ENCODE measurements around the gene ATP2C2. TPM values are rescaled to one million over a fixed set of nuclear protein-coding genes. Genes with fewer than 3 reads are reported as not detected.
A peak's percentile ranks its signal among the peaks of the same experiment; 100 is the strongest.
"Not testable (repeated sequence)": the region's sequence is repeated elsewhere in the genome, so short reads cannot be mapped to it uniquely, and the experiment has no call there.

ATP2C2 gene
- total RNA-seq, 1 donor from 2014 or later = not detected

DNA sequence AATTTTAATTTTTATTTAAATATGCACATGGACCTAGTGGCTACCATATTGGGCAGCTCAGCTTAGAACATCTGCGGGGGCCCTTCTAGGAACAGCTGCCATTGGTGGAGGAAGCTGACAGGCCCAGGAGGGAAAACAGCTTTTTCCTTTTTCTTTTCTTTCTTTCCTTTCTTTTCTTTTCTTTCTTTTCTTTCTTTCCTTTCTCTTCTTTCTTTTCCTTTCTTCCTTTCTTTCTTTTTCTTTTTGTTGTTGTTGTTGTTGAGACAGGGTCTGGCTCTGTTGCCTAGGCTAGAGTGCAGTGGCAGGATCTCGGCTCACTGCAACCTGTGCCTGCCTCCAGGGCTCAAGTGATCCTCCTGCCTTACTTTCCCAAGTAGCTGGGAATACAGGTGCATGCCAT lies 43.4 kb downstream of the ATP2C2 start:
- intact Hi-C loops (cut with DNase I) = no loop called here
- peak; percentile 15 for DNase-seq (ENCODE audit: low spot score)

DNA sequence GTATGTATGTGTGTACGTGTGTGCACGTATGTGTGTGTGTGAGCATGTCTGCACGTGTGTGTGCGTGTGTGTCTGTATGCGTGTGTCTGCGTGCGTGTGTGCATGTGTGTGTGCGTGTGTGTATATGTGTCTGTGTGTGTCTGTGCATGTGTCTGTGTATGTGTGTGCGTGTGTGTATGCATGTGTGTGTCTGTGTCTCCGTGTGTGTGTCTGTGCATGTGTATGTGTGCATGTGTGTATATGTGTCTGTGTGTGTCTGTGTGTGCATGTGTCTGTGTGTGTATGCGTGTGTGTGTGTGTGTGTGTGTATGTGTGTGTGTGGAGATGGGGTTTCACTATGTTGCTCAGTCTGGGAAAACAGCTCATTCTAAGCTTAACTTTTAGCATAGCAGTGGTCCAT lies 43.9 kb downstream of the ATP2C2 start:
- no peak for DNase-seq (ENCODE audit: low spot score)
- intact Hi-C loops (cut with DNase I) = no loop called here

GRCh38 chr16:84413244-84414004 lies 45.1 kb downstream of the ATP2C2 start:
- intact Hi-C loops (cut with DNase I) = no loop called here

GRCh38 chr16:84414789-84415326 lies 46.5 kb downstream of the ATP2C2 start:
- intact Hi-C loops (cut with DNase I) = no loop called here
- DNase-seq (ENCODE audit: low spot score) = peak; percentile 26

More at GRCh38 chr16:84413244-84414004, 45.1 kb downstream of the ATP2C2 start:
- peak; percentile 15 for DNase-seq (ENCODE audit: low spot score)

DNA sequence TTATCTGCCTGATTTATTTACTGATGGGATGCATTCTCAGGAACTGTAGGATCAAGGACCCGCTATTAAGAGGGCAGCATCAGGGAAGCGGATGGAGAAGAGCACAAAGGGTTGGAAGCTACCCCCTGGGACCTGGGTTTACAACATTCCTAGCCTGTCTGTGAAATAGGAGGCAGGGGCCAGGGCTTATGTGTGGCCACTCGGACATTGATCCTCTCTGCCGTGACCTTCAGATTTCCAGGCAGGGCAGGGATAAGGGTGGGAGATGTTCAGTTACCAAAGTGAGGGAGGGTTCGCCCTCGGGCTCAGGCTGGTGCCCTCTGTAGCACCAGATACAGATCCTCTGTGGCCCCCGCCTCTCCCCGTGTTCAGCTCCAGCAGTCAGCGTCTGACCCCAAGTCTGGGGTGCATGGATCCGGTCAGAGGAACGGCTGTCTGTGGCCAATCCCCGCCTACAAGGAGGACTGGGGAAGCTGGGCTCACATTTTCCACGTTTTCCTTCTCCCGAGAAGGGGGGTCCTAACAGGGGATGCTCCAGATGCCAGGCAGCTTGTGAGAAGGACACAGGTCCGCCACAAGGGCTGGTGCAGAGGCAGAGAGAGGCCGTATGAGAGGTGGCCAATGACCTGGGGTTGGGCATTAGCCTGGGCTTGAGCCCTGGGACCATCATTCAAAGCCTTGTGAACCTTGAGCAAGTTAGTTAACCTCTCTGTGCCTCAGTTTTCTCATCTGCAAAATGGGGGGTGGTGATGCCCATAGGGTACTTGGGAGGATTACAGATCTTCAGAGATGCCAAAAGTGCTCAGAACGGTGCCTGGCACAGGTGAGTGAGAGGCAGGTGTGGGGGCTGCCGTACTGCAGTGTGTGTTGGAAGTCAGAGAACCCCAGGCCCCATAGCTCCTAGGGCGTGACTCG lies 48.3 kb downstream of the ATP2C2 start:
- intact Hi-C loops (cut with DNase I) = no loop called here
- peak; percentile 49 for DNase-seq (ENCODE audit: low spot score)

- intact Hi-C loops (cut with DNase I) = no loop called here
- peak; percentile 12 for DNase-seq (ENCODE audit: low spot score)
These were observed 49.9 kb downstream of the ATP2C2 start for GRCh38 chr16:84418056-84418849.

DNA sequence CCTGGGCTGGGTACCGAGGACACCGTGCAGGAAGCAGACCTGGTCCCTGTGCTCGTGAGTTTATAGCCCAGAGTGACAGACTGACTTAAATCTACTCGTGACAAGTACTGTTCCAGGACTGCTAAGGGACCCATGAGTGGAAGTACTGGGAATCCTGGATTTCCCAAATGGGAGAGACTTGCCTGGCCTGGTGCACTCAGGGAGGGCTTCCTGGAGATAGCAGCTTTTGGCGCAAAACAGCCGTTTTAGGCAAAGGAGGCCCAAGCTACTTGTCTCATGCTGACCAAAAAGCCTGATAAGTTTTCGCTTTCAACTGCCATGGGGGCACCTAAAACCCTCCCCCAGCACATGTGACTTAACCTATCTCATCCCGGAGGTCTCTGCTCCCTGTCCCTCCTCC lies 51.4 kb downstream of the ATP2C2 start:
- DNase-seq (ENCODE audit: low spot score) = no peak
- intact Hi-C loops (cut with DNase I) = no loop called here

DNA sequence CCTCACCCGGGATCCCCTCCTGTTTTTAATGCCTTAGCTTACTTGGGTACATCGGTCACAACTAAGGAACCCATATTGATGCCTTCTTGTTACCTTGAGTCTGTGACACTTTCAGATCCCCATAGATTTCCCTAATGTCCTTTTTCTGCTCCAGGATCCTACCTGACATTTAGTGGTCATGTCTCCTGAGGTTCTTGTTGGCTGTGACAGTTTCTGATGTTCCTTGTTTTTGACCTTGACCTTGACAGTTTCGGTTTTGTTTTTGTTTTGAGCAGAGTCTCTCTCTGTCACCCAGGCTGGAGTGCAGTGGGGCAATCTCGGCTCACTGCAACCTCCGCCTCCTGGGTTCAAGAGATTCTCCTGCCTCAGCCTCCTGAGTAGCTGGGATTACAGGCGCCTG lies 52.2 kb downstream of the ATP2C2 start:
- intact Hi-C loops (cut with DNase I) = not testable (repeated sequence)
- DNase-seq (ENCODE audit: low spot score) = peak; percentile 6

- intact Hi-C loops (cut with DNase I) = no loop called here
- peak; percentile 15 for DNase-seq (ENCODE audit: low spot score)
These were observed 53.0 kb downstream of the ATP2C2 start for GRCh38 chr16:84421081-84421937.

DNA sequence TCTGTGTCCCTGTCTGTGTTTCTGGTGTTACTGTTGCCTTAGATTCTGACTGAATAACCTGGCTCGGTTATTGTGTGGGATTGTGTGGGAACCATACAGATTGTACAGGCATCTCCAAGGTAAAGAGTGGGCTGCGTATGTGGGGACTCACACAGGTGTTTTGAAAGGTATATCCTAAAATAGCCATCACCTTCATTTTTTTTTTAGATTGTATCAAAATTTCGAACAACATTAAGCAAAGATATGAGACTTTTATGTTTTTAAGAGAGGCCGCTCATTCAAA lies 53.5 kb downstream of the ATP2C2 start:
- DNase-seq (ENCODE audit: low spot score) = peak; percentile 5
- intact Hi-C loops (cut with DNase I) = no loop called here

DNA sequence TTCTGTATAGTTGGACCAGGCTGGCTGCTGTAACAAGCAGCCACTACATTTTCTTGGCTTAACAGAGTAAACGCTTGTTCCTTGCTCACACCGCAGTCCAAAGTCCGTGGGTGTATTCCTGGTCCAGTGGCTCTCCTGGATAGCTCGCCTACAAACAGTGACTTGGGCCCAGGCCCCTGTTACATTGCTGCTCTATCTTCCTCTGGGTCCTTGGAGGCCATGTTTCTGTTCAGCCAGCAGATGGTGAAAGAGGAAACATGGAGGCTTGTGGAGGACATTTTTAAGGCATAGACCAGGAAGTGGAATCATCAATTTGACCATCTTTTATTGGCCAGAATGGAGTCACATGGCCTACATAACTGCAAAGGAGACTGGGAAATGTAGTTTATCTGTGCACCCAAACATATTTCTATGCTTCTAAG lies 55.1 kb downstream of the ATP2C2 start:
- intact Hi-C loops (cut with DNase I) = no loop called here
- peak; percentile 27 for DNase-seq (ENCODE audit: low spot score)

DNA sequence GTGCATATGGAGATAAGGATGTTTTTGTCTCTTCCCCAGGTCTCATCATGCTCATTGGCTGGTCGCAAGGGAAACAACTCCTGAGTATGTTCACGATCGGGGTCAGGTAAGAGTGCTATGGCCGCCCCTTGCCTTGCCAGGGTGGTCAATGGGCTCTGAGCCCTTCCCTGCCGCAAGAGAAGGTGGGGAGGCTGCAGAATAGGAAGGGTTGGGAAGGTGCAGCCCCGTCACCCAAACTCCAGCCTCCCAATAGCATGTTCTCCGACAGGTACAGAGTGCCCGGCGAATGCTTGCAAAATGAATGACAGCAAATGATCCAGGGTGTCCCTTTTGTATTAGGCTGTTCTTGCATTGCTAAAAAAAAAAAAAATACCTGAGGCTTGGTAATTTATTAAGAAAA lies 57.4 kb downstream of the ATP2C2 start:
- intact Hi-C loops (cut with DNase I) = no loop called here
- no peak for DNase-seq (ENCODE audit: low spot score)

DNA sequence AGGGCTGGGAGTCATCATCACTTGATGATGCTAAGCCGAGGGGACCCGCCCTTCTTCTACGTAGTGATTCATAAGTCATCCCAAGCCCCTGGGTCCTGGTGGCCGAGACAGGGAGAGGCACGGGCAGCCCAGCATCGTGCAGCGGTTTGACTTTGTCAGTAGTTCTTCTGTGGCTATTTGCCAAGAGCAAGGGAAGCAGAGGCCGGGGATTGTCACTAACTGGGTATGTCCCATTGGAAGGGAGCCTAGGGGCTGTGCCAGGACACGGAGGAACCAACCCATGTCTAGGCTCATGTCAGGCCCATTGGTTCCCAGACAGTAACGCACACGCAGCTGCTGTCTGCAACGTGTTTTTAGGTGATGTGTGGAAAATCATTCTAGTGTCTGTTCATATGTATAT lies 58.5 kb downstream of the ATP2C2 start:
- intact Hi-C loops (cut with DNase I) = no loop called here
- no peak for DNase-seq (ENCODE audit: low spot score)

DNA sequence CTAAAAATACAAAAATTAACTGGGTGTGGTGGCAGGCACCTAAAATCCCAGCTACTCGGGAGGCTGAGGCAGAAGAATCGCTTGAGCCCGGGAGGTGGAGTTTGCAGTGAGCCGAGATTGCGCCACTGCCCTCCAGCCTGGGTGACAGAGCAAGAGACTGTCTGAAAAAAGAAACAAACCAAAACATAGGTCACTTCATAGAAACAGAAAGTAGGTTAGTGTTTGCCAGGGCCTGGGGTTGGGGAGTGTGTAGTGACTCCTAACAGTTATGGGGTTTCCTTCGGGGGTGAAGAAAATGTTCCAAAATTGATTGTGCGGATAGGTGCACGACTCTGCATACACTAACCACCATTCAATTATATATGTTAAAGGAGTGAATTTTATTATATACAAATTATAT lies 59.2 kb downstream of the ATP2C2 start:
- intact Hi-C loops (cut with DNase I) = no loop called here

GRCh38 chr16:84430860-84431259 lies 62.5 kb downstream of the ATP2C2 start:
- intact Hi-C loops (cut with DNase I) = no loop called here
- no peak for DNase-seq (ENCODE audit: low spot score)

More for the DNA sequence above, 59.2 kb downstream of the ATP2C2 start:
- DNase-seq (ENCODE audit: low spot score) = no peak

GRCh38 chr16:84434800-84435199 lies 66.5 kb downstream of the ATP2C2 start:
- DNase-seq (ENCODE audit: low spot score) = no peak
- intact Hi-C loops (cut with DNase I) = no loop called here

DNA sequence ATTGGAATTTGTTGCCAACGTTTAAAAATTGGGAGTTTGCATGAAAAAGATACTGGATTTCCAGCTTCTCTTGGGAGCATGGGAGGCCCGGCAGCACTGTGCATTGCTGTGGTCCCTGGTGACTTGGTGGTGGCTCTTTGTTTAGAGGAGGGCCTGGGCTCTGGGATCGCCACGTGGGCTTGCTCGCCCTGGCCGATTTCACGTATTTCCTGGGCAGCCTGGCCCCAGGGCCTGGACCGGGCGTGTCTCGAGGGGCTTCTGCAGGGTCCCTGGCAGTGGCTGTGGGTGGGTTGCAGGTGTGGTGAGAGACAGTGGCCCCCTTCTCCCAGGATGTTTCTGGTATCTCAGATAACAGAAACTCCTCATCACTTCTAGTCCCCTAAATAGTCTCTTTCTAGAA lies 67.9 kb downstream of the ATP2C2 start:
- intact Hi-C loops (cut with DNase I) = no loop called here
- DNase-seq (ENCODE audit: low spot score) = no peak

DNA sequence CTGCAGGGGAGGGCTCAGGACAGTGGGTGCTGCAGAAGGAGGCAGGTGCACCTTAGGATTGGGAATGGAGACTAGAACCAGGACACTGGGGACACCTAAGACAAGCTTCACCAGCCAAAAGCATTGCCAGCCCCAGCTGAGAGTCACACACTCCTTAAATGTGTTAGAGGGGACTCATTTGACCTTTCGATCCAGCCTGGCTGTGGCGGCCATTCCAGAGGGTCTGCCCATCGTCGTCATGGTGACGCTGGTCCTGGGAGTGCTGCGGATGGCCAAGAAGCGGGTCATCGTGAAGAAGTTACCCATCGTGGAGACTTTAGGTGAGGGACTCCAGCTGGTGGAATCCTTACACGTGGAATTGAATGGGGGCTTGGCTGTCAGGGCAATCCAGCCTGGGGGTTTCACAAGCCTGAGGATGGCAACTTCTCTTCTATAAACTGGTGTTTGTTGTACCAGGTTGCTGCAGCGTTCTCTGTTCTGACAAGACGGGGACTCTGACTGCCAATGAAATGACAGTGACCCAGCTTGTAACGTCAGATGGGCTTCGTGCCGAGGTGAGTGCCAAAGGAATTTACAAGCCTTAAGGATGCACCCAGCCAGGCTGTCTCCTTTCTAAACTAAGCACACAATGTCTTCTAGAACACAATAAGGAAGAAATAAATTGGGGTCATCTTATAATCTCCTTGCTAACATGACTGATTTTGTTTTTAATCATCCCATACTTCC lies 70.8 kb downstream of the ATP2C2 start:
- intact Hi-C loops (cut with DNase I) = no loop called here
- no peak for DNase-seq (ENCODE audit: low spot score)

All from cardiac septum (tissue), 1 donor.